Liver (tissue), 9 donors: ENCODE results near the gene MEAK7. TPM values are rescaled to one million over a fixed set of nuclear protein-coding genes. Genes with fewer than 3 reads are reported as not detected.

Experiments
- DNase-seq: peaks from one replicate; pipeline ENCODE4 v3.0.0-alpha.2; 2017; ENCODE audit warnings: low spot score
- H3K27ac ChIP-seq, 2 donors: one replicate each; pipeline ENCODE4 v1.7.0; 2013; ENCODE audit warnings: inconsistent platforms in 2 of 2, low read length in 2 of 2, control low read depth in 1 of 2, low read depth in 1 of 2, mild to moderate bottlenecking in 1 of 2
- H3K27me3 ChIP-seq, 4 donors: one replicate each; pipeline versions ENCODE4 v1.6.1 to v1.7.0; 2013; ENCODE audit warnings: low read length in 3 of 4, inconsistent platforms in 1 of 4, mild to moderate bottlenecking in 1 of 4, moderate library complexity in 1 of 4; ENCODE audit not compliant: control insufficient read depth in 4 of 4, insufficient read depth in 4 of 4
- H3K36me3 ChIP-seq, 4 donors: one replicate each; pipeline versions ENCODE4 v1.6.1 to v1.7.0; 2013; ENCODE audit warnings: low read length in 3 of 4, mild to moderate bottlenecking in 3 of 4, low read depth in 1 of 4, moderate library complexity in 1 of 4; ENCODE audit not compliant: control insufficient read depth in 4 of 4, insufficient read depth in 3 of 4
- H3K4me1 ChIP-seq, 4 donors: one replicate each; pipeline versions ENCODE4 v1.6.1 to v1.7.0; 2013; ENCODE audit warnings: low read length in 3 of 4, mild to moderate bottlenecking in 3 of 4, moderate library complexity in 1 of 4; ENCODE audit not compliant: control insufficient read depth in 4 of 4, insufficient read depth in 4 of 4
- H3K4me3 ChIP-seq, 3 donors: one replicate each; pipeline versions ENCODE4 v1.6.1 to v1.7.0; 2013; ENCODE audit warnings: low read length in 3 of 3, control low read depth in 1 of 3, low read depth in 1 of 3, mild to moderate bottlenecking in 1 of 3
- H3K9ac ChIP-seq, 2 donors: one replicate each; pipeline ENCODE4 v1.7.0; 2013; ENCODE audit warnings: low read length in 2 of 2, mild to moderate bottlenecking in 2 of 2, moderate library complexity in 2 of 2, control low read depth in 1 of 2, low read depth in 1 of 2
- H3K9me3 ChIP-seq, 4 donors: one replicate each; pipeline versions ENCODE4 v1.6.1 to v1.7.0; 2013; ENCODE audit warnings: low read length in 3 of 4; ENCODE audit not compliant: control insufficient read depth in 4 of 4
- EGR1 ChIP-seq, 2 donors: IDR thresholded peaks; 2 replicates each; pipeline ENCODE4 v1.6.1; 2016 to 2018; ENCODE audit warnings: antibody characterized with exemption in 2 of 2, low read depth in 2 of 2
- FOXA1 ChIP-seq: IDR thresholded peaks from 2 replicates; pipeline ENCODE4 v1.6.1; 2016; ENCODE audit warnings: antibody characterized with exemption
- FOXA2 ChIP-seq: IDR thresholded peaks from 2 replicates; pipeline ENCODE4 v1.6.1; 2016; ENCODE audit warnings: antibody characterized with exemption
- GABPA ChIP-seq, 2 donors: IDR thresholded peaks in 1 of 2; conservative IDR thresholded peaks in 1 of 2; 2 replicates each; pipeline ENCODE4 v1.6.1; 2016; ENCODE audit warnings: antibody characterized with exemption in 2 of 2, mild to moderate bottlenecking in 1 of 2, moderate library complexity in 1 of 2
- HNF4A ChIP-seq, 2 donors: conservative IDR thresholded peaks; 2 replicates each; pipeline ENCODE4 v1.6.1; 2016; ENCODE audit warnings: antibody characterized with exemption in 2 of 2, mild to moderate bottlenecking in 2 of 2
- HNF4G ChIP-seq: IDR thresholded peaks from 2 replicates; pipeline ENCODE4 v1.6.1; 2016; ENCODE audit warnings: antibody characterized with exemption
- JUND ChIP-seq, 2 donors: IDR thresholded peaks; 2 replicates each; pipeline ENCODE4 v1.6.1; 2016; ENCODE audit warnings: antibody characterized with exemption in 2 of 2
- RAD21 ChIP-seq, 2 donors: IDR thresholded peaks; 2 replicates each; pipeline ENCODE4 v1.6.1; 2016; ENCODE audit warnings: antibody characterized with exemption in 2 of 2, mild to moderate bottlenecking in 2 of 2
- RXRA ChIP-seq, 2 donors: IDR thresholded peaks; 2 replicates each; pipeline ENCODE4 v1.6.1; 2017 to 2018; ENCODE audit warnings: antibody characterized with exemption in 2 of 2, mild to moderate bottlenecking in 1 of 2
- SP1 ChIP-seq: IDR thresholded peaks from 2 replicates; pipeline ENCODE4 v1.6.1; 2018; ENCODE audit warnings: antibody characterized with exemption, mild to moderate bottlenecking
- TAF1 ChIP-seq: conservative IDR thresholded peaks from 2 replicates; pipeline ENCODE4 v1.6.1; 2016; ENCODE audit warnings: antibody characterized with exemption, mild to moderate bottlenecking
- YY1 ChIP-seq: IDR thresholded peaks from 2 replicates; pipeline ENCODE4 v1.6.1; 2016; ENCODE audit warnings: antibody characterized with exemption, mild to moderate bottlenecking
- WGBS: extraction: QIAGEN DNeasy Blood & Tissue Kit; methylation state at CpG from one replicate; pipeline ENCODE4 v1.1.7; 2013; 5-methylcytosine and 5-hydroxymethylcytosine counted together
- polyA plus RNA-seq, 2 donors: library from polyadenylated mRNA; stranded (reverse) in 1 of 2; unstranded in 1 of 2; fragments of 200-250 nt in 1 of 2; fragments of >200 nt in 1 of 2; fragmentation: Nextera tagmentation in 1 of 2; extraction: Ambion mirVana in 1 of 2; gene quantifications; one replicate each; pipeline versions ENCODE4 v1.2.1 to v1.2.3, GENCODE V29; 2013 to 2015
- total RNA-seq, 2 donors: library from RNA; depleted of rRNA; stranded (reverse); fragments of >200 nt; gene quantifications; one replicate each; pipeline ENCODE4 v1.2.3, GENCODE V29; 2014
- TF ChIP-seq, protein P1 (sequence below): IDR thresholded peaks from 2 replicates; pipeline ENCODE4 v1.6.1; 2016; ENCODE audit warnings: antibody characterized with exemption
- TF ChIP-seq, protein P2 (sequence below): IDR thresholded peaks from 2 replicates; pipeline ENCODE4 v1.6.1; 2016; ENCODE audit warnings: antibody characterized with exemption
- TF ChIP-seq, protein P3 (sequence below): IDR thresholded peaks from 2 replicates; pipeline ENCODE4 v1.6.1; 2016; ENCODE audit warnings: antibody characterized with exemption
- TF ChIP-seq, protein P4 (sequence below): fragments of 150-350 bp; IDR thresholded peaks from 2 replicates; pipeline ENCODE4 v1.5.1; 2017; ENCODE audit warnings: improper control_type of control experiment, low read depth, low read length; ENCODE audit not compliant: missing input control
- donor health status: healthy.
- donor health status: healthy.
- donor health status: healthy.
- donor health status: healthy.
- donor health status: healthy.

MEAK7 gene
- total and polyA plus RNA-seq, 4 donors: 1.3 to 4.0 (median 2.2) TPM

DNA sequence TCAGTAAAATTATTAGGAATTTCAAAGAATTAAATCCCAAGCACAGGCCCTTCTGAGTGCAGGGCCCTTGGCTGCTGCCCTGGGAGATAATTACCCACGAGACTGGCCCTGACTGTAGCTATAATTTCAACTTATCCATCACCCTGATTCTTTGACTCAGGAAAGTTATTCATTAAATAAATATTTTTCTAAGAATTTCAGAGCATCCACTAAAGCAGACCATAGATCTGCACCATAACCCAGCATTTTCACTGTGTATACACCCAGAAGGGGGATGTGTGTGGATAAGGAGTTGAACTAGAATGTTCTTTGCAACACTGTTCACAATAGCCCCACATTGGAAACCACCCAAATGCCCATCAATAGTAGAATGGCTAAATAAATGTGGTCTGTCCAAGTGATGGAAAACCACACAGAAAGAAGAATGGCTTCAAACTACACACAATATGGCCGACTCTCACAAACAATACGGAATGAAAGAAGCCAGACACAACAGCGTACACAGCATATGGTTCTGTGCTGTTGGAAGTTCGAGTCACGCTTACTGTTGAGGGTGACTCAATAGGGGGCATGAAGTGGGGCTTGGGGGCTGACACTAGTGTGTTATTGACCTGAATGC is 33.9 kb upstream of the MEAK7 start:
- no peak overlapping the region for H3K27ac ChIP-seq
- DNase-seq: no peak
- H3K36me3 ChIP-seq: no peaks in the 10 kb centered on the region

DNA sequence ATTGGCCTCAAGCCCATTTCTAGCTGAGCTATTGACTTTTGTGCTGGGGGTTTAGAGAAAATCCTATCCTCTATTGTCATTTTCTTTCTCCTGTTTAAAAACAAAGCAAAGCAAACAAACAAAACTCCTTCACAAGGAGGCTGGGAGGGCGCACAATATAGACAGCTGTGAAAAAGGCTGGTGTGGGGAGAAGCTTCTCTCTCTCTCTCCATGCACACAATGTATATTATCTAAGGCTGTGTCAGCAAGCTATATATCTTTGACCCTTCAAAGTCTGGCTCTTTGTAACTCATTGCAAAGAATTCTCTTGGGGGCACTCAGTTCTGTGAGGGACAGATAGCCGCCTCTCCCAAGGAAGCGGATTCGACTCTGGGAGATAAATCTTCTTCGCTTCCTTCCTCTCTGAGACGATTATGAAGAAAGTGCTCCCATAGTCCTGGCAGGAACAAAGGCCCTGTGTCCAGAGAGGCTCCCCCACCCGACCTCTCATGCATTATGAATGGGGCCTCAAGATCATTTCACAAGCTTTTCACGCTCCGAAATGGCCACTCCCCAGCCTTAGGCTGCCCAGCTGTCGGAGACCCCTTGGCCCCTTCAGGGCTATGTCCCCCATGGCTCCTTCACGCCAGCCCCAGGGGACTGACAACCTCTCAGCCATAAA is 33.2 kb upstream of the MEAK7 start:
- Histone ChIP-seq H3K9me3 (no peaks in the 10 kb centered on the region), H3K9ac (no peak overlapping the region), H3K36me3 (no peaks in the 10 kb centered on the region), H3K4me3 (no peak overlapping the region), H3K4me1 (peaks cover 0 to 4% (median 0%) of the 10 kb centered on the region in 4 donors), H3K27me3 (no peaks in the 10 kb centered on the region), H3K27ac (no peak overlapping the region)
- TF ChIP-seq, protein P1, sequence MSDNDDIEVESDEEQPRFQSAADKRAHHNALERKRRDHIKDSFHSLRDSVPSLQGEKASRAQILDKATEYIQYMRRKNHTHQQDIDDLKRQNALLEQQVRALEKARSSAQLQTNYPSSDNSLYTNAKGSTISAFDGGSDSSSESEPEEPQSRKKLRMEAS: no peak
- TF ChIP-seq GABPA (IDR thresholded peaks at IDR 0.05 in 1 of 2, conservative IDR thresholded peaks at IDR 0.05 in 1 of 2) (no peak), FOXA2 (no peak), RXRA (IDR thresholded peaks at IDR 0.05) (no peak), EGR1 (IDR thresholded peaks at IDR 0.05; ENCODE audit: low read depth in 2 of 2) (no peak), TAF1 (no peak), JUND (IDR thresholded peaks at IDR 0.05) (no peak), FOXA1 (no peak)
- TF ChIP-seq, protein P2, sequence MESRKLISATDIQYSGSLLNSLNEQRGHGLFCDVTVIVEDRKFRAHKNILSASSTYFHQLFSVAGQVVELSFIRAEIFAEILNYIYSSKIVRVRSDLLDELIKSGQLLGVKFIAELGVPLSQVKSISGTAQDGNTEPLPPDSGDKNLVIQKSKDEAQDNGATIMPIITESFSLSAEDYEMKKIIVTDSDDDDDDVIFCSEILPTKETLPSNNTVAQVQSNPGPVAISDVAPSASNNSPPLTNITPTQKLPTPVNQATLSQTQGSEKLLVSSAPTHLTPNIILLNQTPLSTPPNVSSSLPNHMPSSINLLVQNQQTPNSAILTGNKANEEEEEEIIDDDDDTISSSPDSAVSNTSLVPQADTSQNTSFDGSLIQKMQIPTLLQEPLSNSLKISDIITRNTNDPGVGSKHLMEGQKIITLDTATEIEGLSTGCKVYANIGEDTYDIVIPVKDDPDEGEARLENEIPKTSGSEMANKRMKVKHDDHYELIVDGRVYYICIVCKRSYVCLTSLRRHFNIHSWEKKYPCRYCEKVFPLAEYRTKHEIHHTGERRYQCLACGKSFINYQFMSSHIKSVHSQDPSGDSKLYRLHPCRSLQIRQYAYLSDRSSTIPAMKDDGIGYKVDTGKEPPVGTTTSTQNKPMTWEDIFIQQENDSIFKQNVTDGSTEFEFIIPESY: no peak
- WGBS: 86% methylated on average over 11 of the region's 11 CpGs
- DNase-seq: no peak

More for the DNA sequence above, 33.9 kb upstream of the MEAK7 start:
- Histone ChIP-seq H3K4me1 (peaks cover 0 to 4% (median 0%) of the 10 kb centered on the region in 4 donors), H3K9me3 (no peaks in the 10 kb centered on the region), H3K27me3 (no peaks in the 10 kb centered on the region), H3K4me3 (no peak overlapping the region), H3K9ac (no peak overlapping the region)
- TF ChIP-seq YY1: no peak
- no peak for TF ChIP-seq JUND (IDR thresholded peaks at IDR 0.05)
- no peak for TF ChIP-seq EGR1 (IDR thresholded peaks at IDR 0.05; ENCODE audit: low read depth in 2 of 2)
- no peak for TF ChIP-seq RAD21 (IDR thresholded peaks at IDR 0.05)
- TF ChIP-seq, protein P3, sequence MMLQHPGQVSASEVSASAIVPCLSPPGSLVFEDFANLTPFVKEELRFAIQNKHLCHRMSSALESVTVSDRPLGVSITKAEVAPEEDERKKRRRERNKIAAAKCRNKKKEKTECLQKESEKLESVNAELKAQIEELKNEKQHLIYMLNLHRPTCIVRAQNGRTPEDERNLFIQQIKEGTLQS: no peak
- 94% methylated on average over 6 of the region's 6 CpGs for WGBS

DNA sequence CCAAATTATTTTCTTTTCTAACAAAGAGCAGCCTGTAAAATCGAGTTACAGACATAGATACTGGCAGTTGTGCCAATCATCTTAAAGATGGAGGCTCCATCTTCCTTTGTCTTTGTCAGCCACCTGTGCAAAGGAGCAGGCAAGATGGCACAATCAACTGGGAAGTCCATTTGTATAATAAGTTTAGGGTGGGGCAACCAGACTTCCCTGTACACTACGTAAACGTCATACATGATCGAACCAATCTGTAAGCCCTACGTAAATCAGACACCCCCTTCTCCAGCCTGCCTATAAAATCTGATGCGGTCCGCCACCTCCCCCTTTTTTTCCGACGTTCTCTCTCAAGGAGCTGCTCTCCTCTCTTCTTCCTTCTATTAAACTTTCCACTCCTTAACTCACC is 31.4 kb upstream of the MEAK7 start:
- H3K9ac ChIP-seq: no peak overlapping the region
- 91% methylated on average over 9 of the region's 9 CpGs for WGBS
- no peak overlapping the region for H3K4me3 ChIP-seq
- H3K27ac ChIP-seq: no peak overlapping the region
- no peak for DNase-seq
- H3K27me3 ChIP-seq: no peaks in the 10 kb centered on the region
- H3K9me3 ChIP-seq: no peaks in the 10 kb centered on the region
- H3K36me3 ChIP-seq: no peaks in the 10 kb centered on the region
- TF ChIP-seq GABPA (IDR thresholded peaks at IDR 0.05 in 1 of 2, conservative IDR thresholded peaks at IDR 0.05 in 1 of 2): no peak
- TF ChIP-seq SP1: no peak
- no peak for TF ChIP-seq YY1
- TF ChIP-seq, protein P4, sequence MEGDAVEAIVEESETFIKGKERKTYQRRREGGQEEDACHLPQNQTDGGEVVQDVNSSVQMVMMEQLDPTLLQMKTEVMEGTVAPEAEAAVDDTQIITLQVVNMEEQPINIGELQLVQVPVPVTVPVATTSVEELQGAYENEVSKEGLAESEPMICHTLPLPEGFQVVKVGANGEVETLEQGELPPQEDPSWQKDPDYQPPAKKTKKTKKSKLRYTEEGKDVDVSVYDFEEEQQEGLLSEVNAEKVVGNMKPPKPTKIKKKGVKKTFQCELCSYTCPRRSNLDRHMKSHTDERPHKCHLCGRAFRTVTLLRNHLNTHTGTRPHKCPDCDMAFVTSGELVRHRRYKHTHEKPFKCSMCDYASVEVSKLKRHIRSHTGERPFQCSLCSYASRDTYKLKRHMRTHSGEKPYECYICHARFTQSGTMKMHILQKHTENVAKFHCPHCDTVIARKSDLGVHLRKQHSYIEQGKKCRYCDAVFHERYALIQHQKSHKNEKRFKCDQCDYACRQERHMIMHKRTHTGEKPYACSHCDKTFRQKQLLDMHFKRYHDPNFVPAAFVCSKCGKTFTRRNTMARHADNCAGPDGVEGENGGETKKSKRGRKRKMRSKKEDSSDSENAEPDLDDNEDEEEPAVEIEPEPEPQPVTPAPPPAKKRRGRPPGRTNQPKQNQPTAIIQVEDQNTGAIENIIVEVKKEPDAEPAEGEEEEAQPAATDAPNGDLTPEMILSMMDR: no peak
- no peak for TF ChIP-seq HNF4G
- TF ChIP-seq RAD21 (IDR thresholded peaks at IDR 0.05): no peak
- no peak for TF ChIP-seq HNF4A (conservative IDR thresholded peaks at IDR 0.05)
- no peak for TF ChIP-seq FOXA1
- TF ChIP-seq RXRA (IDR thresholded peaks at IDR 0.05): no peak
- peaks cover 0 to 2% (median 0%) of the 10 kb centered on the region in 4 donors for H3K4me1 ChIP-seq
